HepG2 (cell line): ENCODE measurements around the gene AFAP1. TPM values are rescaled to one million over a fixed set of nuclear protein-coding genes. Genes with fewer than 3 reads are reported as not detected.
A peak's percentile ranks its signal among the peaks of the same experiment; 100 is the strongest.

ENCODE experiments used
- ADNP ChIP-seq: sonication (generic); formaldehyde crosslinking; IDR thresholded peaks from 2 replicates; pipeline ENCODE4 v1.4.0; 2020; ENCODE audit warnings: missing genetic modification reagents
- ARID2 ChIP-seq: sonication (generic); formaldehyde crosslinking; IDR thresholded peaks from 2 replicates; pipeline ENCODE4 v1.8.1; 2022; ENCODE audit warnings: mild to moderate bottlenecking, missing genetic modification reagents, borderline replicate concordance
- ARNT2 ChIP-seq: sonication (generic); formaldehyde crosslinking; IDR thresholded peaks from 2 replicates; pipeline ENCODE4 v1.8.0; 2022; ENCODE audit warnings: mild to moderate bottlenecking, low read depth, missing genetic modification reagents, moderate library complexity
- BCL6 ChIP-seq: IDR thresholded peaks from 2 replicates; pipeline ENCODE4 v1.6.1; 2016; ENCODE audit warnings: missing genetic modification reagents, missing compliant biosample characterization
- JARID2 ChIP-seq: sonication (generic); formaldehyde crosslinking; IDR thresholded peaks from 2 replicates; pipeline ENCODE4 v1.8.1; 2023; ENCODE audit warnings: missing genetic modification reagents, inconsistent platforms; ENCODE audit not compliant: insufficient replicate concordance
- MAFK ChIP-seq, 2 experiments: IDR thresholded peaks in 1 of 2; conservative IDR thresholded peaks in 1 of 2; 2 replicates each; pipeline ENCODE4 v1.6.1; 2011; ENCODE audit warnings: improper control_type of control experiment in 2 of 2, low read length in 2 of 2
- MIER3 ChIP-seq: IDR thresholded peaks from 2 replicates; pipeline ENCODE4 v1.6.1; 2016; ENCODE audit warnings: missing compliant biosample characterization, borderline replicate concordance
- POLR2AphosphoS2 ChIP-seq: IDR thresholded peaks from 2 replicates; pipeline ENCODE4 v1.6.1; 2011; ENCODE audit warnings: low read depth, low read length, improper control_type of control experiment
- RELA ChIP-seq: sonication (generic); formaldehyde crosslinking; IDR thresholded peaks from 2 replicates; pipeline ENCODE4 v1.4.0; 2020; ENCODE audit warnings: missing genetic modification reagents
- SAP130 ChIP-seq: IDR thresholded peaks from 2 replicates; pipeline ENCODE4 v1.6.1; 2016; ENCODE audit warnings: low read depth
- SRSF4 ChIP-seq: fragments of 200-400 bp; formaldehyde crosslinking; IDR thresholded peaks from one replicate; pipeline ENCODE4 v1.6.1; 2018; ENCODE audit warnings: mild to moderate bottlenecking, low read depth, low read length, moderate library complexity; ENCODE audit not compliant: poor library complexity, severe bottlenecking
- WIZ ChIP-seq: sonication (generic); formaldehyde crosslinking; IDR thresholded peaks from 2 replicates; pipeline ENCODE4 v1.5.1; 2020; ENCODE audit warnings: mild to moderate bottlenecking, missing genetic modification reagents
- ZEB1 ChIP-seq: IDR thresholded peaks from 2 replicates; pipeline ENCODE4 v1.6.1; 2012; ENCODE audit warnings: mild to moderate bottlenecking, low read depth, inconsistent platforms; ENCODE audit not compliant: insufficient replicate concordance
- ZFP62 ChIP-seq: sonication (generic); formaldehyde crosslinking; IDR thresholded peaks from 2 replicates; pipeline ENCODE4 v1.4.0; 2020; ENCODE audit warnings: missing genetic modification reagents
- ZFP82 ChIP-seq: sonication (generic); formaldehyde crosslinking; IDR thresholded peaks from 2 replicates; pipeline ENCODE4 v1.5.1; 2020; ENCODE audit warnings: mild to moderate bottlenecking, missing genetic modification reagents, borderline replicate concordance
- ZNF205 ChIP-seq: IDR thresholded peaks from 2 replicates; pipeline ENCODE4 v1.6.1; 2018; ENCODE audit warnings: missing biosample characterization, missing genetic modification reagents
- ZNF274 ChIP-seq: sonication (generic); formaldehyde crosslinking; IDR thresholded peaks from 2 replicates; pipeline ENCODE4 v1.5.1; 2020; ENCODE audit warnings: mild to moderate bottlenecking, missing genetic modification reagents
- ZNF354B ChIP-seq: sonication (generic); formaldehyde crosslinking; IDR thresholded peaks from 2 replicates; pipeline ENCODE4 v1.8.0; 2022; ENCODE audit warnings: mild to moderate bottlenecking, missing genetic modification reagents
- ZNF674 ChIP-seq: sonication (generic); formaldehyde crosslinking; IDR thresholded peaks from 2 replicates; pipeline ENCODE4 v1.5.0; 2020; ENCODE audit warnings: low read depth, mild to moderate bottlenecking, missing genetic modification reagents
- ZNF788 ChIP-seq: sonication (generic); formaldehyde crosslinking; IDR thresholded peaks from 2 replicates; pipeline ENCODE4 v1.5.0; 2020; ENCODE audit warnings: mild to moderate bottlenecking, missing genetic modification reagents, borderline replicate concordance
- ZNF850 ChIP-seq: sonication (generic); formaldehyde crosslinking; conservative IDR thresholded peaks from 2 replicates; pipeline ENCODE4 v1.9.0; 2021; ENCODE audit warnings: mild to moderate bottlenecking, missing genetic modification reagents
- polyA plus RNA-seq, 8 experiments: library from polyadenylated mRNA; depleted of rRNA in 3 of 8; stranded (reverse) in 7 of 8; unstranded in 1 of 8; fragments of >200 nt; fragmentation: Illumina TruSeq in 4 of 8; extraction: Trizol in 4 of 8; gene quantifications; 2 replicates each; pipeline versions ENCODE4 v1.2.1 to v1.2.3, GENCODE V29; 2011 to 2016; ENCODE audit warnings: low read depth in 4 of 8, missing spikeins in 1 of 8, mixed read lengths in 1 of 8; ENCODE audit not compliant: insufficient read depth in 1 of 8
- total RNA-seq, 5 experiments: library from RNA; depleted of rRNA; stranded (reverse); fragments of >200 nt; fragmentation: Illumina TruSeq; extraction: Trizol; gene quantifications; 2 replicates each; pipeline ENCODE4 v1.2.3, GENCODE V29; 2016; ENCODE audit warnings: low read depth in 1 of 5
- TF ChIP-seq, protein P1 (sequence below): sonication (generic); formaldehyde crosslinking; IDR thresholded peaks from 2 replicates; pipeline ENCODE4 v1.5.0; 2020; ENCODE audit warnings: missing genetic modification reagents, mild to moderate bottlenecking, borderline replicate concordance
- TF ChIP-seq, protein P2 (sequence below): sonication (generic); formaldehyde crosslinking; IDR thresholded peaks from 2 replicates; pipeline ENCODE4 v1.8.1; 2022; ENCODE audit warnings: low read depth, mild to moderate bottlenecking, missing genetic modification reagents
- TF ChIP-seq, protein P3 (sequence below): sonication (generic); formaldehyde crosslinking; IDR thresholded peaks from 2 replicates; pipeline ENCODE4 v1.4.0; 2020; ENCODE audit warnings: missing genetic modification reagents
- TF ChIP-seq, protein P4 (sequence below): sonication (generic); formaldehyde crosslinking; IDR thresholded peaks from 2 replicates; pipeline ENCODE4 v1.5.0; 2020; ENCODE audit warnings: missing genetic modification reagents

The AFAP1 gene
- total and polyA plus RNA-seq, 2 of the 13 experiments (the other 11 are each of a cell fraction or from before 2014, with no cell fraction given): 2.5 TPM

DNA sequence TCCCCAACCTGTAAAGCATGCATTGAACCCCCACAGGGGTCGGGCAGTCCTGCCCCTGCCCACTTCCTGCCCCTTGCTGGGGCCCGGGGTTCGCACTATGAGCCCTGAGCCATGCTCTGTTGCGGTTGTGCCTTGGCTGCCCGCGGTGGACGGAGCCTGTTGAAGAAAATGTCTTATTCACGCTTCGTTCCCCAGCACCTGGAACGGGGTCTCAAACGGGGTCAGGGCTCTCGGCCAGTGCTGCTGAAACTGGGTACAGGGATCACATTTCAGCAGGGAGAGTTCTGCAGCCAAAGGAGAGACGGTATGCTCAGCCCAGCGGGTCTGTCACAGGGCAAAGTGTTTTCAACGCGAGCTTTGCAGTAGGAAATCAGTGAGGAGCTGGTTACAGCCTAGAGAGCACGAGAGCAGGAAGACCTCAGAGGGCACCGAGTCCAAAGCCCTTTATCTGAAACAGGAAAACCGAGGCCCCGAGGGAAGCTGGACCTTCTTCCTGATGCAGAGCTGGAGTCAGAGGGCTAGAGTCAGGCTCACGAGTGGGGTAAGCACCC lies 46.3 kb upstream of the AFAP1 start (continued):
- TF ChIP-seq ZNF788: peak; percentile 12; the same call in 1 of the 2 replicates
- no peak for TF ChIP-seq JARID2
- TF ChIP-seq MAFK (conservative IDR thresholded peaks at IDR 0.05 in 1 of 2, IDR thresholded peaks at IDR 0.05 in 1 of 2; ENCODE audit: low read length in 2 of 2): no peak
- TF ChIP-seq BCL6: no peak
- no peak for TF ChIP-seq RELA (CRISPR knock-in tag)
- no peak for TF ChIP-seq ZNF850
- TF ChIP-seq, protein P1, sequence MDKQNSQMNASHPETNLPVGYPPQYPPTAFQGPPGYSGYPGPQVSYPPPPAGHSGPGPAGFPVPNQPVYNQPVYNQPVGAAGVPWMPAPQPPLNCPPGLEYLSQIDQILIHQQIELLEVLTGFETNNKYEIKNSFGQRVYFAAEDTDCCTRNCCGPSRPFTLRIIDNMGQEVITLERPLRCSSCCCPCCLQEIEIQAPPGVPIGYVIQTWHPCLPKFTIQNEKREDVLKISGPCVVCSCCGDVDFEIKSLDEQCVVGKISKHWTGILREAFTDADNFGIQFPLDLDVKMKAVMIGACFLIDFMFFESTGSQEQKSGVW (CRISPR knock-in tag): no peak
- TF ChIP-seq, protein P2, sequence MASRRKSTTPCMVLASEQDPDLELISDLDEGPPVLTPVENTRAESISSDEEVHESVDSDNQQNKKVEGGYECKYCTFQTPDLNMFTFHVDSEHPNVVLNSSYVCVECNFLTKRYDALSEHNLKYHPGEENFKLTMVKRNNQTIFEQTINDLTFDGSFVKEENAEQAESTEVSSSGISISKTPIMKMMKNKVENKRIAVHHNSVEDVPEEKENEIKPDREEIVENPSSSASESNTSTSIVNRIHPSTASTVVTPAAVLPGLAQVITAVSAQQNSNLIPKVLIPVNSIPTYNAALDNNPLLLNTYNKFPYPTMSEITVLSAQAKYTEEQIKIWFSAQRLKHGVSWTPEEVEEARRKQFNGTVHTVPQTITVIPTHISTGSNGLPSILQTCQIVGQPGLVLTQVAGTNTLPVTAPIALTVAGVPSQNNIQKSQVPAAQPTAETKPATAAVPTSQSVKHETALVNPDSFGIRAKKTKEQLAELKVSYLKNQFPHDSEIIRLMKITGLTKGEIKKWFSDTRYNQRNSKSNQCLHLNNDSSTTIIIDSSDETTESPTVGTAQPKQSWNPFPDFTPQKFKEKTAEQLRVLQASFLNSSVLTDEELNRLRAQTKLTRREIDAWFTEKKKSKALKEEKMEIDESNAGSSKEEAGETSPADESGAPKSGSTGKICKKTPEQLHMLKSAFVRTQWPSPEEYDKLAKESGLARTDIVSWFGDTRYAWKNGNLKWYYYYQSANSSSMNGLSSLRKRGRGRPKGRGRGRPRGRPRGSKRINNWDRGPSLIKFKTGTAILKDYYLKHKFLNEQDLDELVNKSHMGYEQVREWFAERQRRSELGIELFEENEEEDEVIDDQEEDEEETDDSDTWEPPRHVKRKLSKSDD (CRISPR knock-in tag): no peak
- TF ChIP-seq POLR2AphosphoS2: no peak
- TF ChIP-seq WIZ: no peak
- TF ChIP-seq ZFP62: no peak
- peak; percentile 28; the same call in 1 of the 2 replicates for TF ChIP-seq SAP130 (CRISPR knock-in tag)
- no peak for TF ChIP-seq ARID2
- no peak for TF ChIP-seq ZNF274 (CRISPR knock-in tag)
- no peak for TF ChIP-seq MIER3 (CRISPR knock-in tag)
- TF ChIP-seq, protein P3, sequence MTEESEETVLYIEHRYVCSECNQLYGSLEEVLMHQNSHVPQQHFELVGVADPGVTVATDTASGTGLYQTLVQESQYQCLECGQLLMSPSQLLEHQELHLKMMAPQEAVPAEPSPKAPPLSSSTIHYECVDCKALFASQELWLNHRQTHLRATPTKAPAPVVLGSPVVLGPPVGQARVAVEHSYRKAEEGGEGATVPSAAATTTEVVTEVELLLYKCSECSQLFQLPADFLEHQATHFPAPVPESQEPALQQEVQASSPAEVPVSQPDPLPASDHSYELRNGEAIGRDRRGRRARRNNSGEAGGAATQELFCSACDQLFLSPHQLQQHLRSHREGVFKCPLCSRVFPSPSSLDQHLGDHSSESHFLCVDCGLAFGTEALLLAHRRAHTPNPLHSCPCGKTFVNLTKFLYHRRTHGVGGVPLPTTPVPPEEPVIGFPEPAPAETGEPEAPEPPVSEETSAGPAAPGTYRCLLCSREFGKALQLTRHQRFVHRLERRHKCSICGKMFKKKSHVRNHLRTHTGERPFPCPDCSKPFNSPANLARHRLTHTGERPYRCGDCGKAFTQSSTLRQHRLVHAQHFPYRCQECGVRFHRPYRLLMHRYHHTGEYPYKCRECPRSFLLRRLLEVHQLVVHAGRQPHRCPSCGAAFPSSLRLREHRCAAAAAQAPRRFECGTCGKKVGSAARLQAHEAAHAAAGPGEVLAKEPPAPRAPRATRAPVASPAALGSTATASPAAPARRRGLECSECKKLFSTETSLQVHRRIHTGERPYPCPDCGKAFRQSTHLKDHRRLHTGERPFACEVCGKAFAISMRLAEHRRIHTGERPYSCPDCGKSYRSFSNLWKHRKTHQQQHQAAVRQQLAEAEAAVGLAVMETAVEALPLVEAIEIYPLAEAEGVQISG (CRISPR knock-in tag): peak; percentile 64
- TF ChIP-seq ZEB1: no peak
- no peak for TF ChIP-seq ZNF354B (CRISPR knock-in tag)
- no peak for TF ChIP-seq SRSF4
- TF ChIP-seq ARNT2 (CRISPR knock-in tag): no peak
- TF ChIP-seq, protein P4, sequence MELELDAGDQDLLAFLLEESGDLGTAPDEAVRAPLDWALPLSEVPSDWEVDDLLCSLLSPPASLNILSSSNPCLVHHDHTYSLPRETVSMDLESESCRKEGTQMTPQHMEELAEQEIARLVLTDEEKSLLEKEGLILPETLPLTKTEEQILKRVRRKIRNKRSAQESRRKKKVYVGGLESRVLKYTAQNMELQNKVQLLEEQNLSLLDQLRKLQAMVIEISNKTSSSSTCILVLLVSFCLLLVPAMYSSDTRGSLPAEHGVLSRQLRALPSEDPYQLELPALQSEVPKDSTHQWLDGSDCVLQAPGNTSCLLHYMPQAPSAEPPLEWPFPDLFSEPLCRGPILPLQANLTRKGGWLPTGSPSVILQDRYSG: no peak
- no peak for TF ChIP-seq ZNF674 (CRISPR knock-in tag)
- TF ChIP-seq ZFP82 (CRISPR knock-in tag): no peak
- TF ChIP-seq ADNP (CRISPR knock-in tag): no peak
- TF ChIP-seq ZNF205: no peak
